ENCODE measurements around the gene ROPN1L.

ROPN1L gene

DNA sequence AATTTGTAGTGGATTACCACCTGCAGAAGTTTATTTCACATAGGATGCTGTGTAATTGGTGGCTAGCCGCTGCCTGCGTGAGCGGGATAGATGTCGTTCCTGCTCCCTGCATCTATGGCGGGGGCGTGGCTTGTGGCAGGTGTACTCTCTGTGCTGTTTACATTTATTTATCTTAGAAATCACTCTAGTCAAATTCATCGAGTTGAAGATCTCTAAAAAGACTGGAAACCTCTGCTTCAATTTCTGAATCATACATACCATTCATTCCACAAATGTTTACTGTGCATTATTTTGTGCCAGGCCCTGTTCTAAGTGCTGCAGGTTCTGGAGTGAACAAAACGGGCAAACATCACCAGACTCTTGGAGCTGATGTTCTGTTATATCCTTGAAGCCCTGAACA lies 11.9 kb downstream of the ROPN1L start:
- no peak for DNase-seq (ENCODE audit: extremely low spot score)
- TF ChIP-seq, protein P1, sequence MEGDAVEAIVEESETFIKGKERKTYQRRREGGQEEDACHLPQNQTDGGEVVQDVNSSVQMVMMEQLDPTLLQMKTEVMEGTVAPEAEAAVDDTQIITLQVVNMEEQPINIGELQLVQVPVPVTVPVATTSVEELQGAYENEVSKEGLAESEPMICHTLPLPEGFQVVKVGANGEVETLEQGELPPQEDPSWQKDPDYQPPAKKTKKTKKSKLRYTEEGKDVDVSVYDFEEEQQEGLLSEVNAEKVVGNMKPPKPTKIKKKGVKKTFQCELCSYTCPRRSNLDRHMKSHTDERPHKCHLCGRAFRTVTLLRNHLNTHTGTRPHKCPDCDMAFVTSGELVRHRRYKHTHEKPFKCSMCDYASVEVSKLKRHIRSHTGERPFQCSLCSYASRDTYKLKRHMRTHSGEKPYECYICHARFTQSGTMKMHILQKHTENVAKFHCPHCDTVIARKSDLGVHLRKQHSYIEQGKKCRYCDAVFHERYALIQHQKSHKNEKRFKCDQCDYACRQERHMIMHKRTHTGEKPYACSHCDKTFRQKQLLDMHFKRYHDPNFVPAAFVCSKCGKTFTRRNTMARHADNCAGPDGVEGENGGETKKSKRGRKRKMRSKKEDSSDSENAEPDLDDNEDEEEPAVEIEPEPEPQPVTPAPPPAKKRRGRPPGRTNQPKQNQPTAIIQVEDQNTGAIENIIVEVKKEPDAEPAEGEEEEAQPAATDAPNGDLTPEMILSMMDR (IDR thresholded peaks at IDR 0.05; ENCODE audit: control extremely low read depth, extremely low read depth, low read depth, missing control alignments) = no peak
- ChIA-PET POLR2A (no interaction called here), CTCF (interaction anchor here (0.6 to 8.0 kb wide), 30 partner anchors 9 to 721 kb away, joined by 3 to 119 read pairs (median 7); partner anchors contain the start of gene ROPN1L)

DNA sequence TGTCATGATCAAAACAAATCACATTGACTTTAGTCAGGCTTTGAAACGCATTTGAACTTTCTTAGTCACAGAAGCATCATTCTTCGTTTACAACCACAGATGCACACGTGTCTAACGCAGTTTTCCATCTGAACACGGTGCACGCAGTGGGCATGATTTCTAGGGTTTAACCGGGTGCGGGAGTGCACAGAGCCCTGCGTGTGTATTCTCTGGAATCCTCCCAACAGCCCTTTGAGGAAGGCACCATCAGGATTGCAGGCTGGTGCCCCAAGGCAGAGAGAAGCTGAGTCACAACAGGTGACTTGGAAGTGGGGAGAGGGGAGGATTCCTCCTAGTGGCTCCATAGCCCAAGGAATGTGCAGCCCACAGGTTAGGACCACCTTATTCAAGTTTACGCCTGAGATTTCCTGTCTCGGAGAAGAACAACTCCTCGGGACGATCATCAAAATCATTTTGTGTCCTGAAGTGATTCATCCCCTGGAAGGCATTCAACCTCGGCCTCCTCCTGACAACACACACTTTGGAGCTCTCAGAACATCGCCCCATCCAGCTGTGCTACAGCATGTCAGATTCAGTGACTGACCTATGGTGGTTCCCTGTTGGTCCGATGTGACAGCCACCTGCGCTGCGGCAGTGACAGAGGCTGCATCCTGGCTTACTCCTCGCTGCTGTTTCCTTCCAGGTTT lies 13.1 kb downstream of the ROPN1L start:
- TF ChIP-seq, protein P1 (IDR thresholded peaks at IDR 0.05; ENCODE audit: control extremely low read depth, extremely low read depth, low read depth, missing control alignments) = no peak
- ChIA-PET POLR2A (no interaction called here), CTCF (interaction anchor here (1.1 to 8.0 kb wide), 15 partner anchors 11 to 1569 kb away, joined by 3 to 119 read pairs (median 5); partner anchors contain the start of gene ROPN1L)
- DNase-seq (ENCODE audit: extremely low spot score) = no peak

DNA sequence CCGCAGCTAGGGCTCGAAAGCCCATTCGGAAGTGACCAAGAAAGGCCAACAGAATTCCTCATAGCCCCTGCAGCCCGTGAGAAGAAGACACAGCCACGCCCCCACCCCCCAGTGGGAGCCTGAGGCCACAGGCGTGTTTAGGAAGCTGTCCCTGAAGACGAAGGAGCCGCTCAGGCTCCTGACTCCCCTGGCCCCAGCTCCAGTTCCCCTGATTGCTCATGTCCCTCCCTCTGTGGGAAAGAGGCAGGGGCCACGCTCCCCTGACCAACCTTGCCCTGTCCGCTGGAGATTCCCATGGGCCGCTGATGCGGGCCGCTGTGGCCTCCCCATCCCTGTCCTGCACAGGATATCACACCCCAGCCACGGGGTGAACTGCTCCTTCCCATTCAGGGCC lies 13.6 kb downstream of the ROPN1L start:
- CTCF ChIA-PET = interaction anchor here (1.1 to 8.0 kb wide), 8 partner anchors 93 to 1568 kb away, joined by 3 to 119 read pairs (median 3); no protein-coding TSS in a partner anchor
- TF ChIP-seq, protein P1 (IDR thresholded peaks at IDR 0.05; ENCODE audit: control extremely low read depth, extremely low read depth, low read depth, missing control alignments) = no peak
- POLR2A ChIA-PET = no interaction called here
- DNase-seq (ENCODE audit: extremely low spot score) = no peak

DNA sequence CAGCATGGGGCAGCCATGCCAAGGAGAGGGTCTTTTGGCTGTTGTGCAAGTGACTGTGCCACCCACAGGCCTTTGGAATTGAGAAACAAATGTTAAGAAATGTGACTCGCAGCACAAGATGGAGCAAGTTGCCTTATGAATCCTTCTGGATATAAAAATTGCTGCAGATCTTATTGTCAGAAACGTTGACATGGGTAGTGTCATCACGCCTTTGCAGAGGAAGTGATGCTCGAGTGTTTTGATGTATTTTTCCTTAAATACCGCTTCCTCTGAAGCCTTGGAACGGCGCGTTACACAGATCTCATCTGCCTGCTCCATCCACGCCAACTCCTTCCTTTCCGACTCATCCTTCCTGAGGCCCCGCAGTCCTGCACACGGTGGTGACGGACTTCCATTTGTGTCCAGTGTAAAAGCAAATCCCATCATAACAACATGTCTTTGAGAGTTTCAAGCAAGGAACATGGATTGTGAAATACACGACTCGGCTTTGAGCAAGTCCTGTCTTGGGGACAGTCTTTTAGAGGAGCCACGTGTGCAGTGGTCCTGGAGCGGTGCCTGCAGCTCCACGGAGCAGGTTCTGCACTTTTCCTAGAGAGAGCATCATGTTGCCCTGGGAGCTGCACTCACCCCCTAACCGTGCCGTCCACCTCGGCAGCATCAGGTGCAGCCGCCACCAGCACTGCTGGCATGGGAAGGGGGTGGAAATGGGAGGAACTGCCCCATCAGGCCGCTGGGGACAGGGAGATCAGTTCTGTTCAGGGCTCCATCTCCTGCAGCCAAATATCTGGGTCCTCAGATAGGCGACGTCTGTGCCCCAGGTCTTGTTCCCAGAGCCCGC lies 15.1 kb downstream of the ROPN1L start:
- TF ChIP-seq, protein P1 (IDR thresholded peaks at IDR 0.05; ENCODE audit: control extremely low read depth, extremely low read depth, low read depth, missing control alignments) = no peak
- DNase-seq (ENCODE audit: extremely low spot score) = no peak
- ChIA-PET POLR2A (no interaction called here), CTCF (interaction anchor here (0.9 to 8.0 kb wide), 3 partner anchors 170 to 232 kb away, joined by 3 to 119 read pairs (median 3); no protein-coding TSS in a partner anchor)

DNA sequence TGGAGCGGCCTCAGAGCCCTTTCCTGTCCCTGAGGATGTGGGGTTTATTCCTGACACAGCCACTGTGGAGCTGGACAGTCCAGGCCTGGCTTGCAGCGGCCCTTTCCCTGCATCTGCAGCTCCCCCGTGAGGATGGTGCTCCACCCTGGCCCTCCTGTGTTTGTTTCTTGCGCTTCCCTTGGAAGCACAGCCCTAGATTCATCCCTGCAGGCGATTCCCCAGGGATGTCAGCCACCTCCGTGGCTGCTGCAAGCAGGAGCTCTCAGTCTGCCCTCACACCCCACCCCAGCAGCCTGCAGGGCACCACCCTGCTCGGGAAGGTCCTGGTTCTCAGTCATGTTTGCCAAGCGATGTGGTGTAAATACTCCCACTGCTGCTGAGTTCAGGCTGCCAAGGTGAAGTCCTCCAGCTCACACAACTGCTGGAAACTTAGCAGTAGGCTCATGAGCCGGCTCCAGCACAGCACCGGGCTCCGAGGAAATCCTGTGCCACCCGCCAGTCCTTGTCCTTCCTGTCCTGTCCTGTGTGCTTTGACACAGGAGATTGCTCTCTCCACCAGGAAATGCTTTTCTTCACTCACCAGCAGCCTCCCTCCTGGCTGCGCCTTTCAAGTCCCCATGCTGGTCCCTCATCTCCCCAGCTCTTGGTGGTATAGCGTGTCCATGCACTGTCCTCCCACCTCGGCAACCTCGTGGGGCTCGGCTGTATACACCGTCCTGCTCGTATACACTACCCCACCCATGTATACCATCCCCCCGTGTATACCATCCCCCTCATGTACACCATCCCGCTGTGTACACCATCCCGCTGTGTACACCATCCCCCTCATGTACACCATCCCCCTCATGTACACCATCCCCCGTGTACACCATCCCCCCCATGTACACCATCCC lies 16.2 kb downstream of the ROPN1L start:
- TF ChIP-seq, protein P1 (IDR thresholded peaks at IDR 0.05; ENCODE audit: control extremely low read depth, extremely low read depth, low read depth, missing control alignments) = no peak
- ChIA-PET POLR2A (no interaction called here), CTCF (interaction anchor here (1.6 to 8.0 kb wide), 2 partner anchors 169 to 231 kb away, joined by 3 to 119 read pairs; no protein-coding TSS in a partner anchor)
- no peak for DNase-seq (ENCODE audit: extremely low spot score)
